HG03565 (cell line): ENCODE data around the gene CAPN13.

Experiments
- ATAC-seq: cut with Tn5 transposase; IDR thresholded peaks from one replicate; pipeline ENCODE4 v1.9.1; 2021; ENCODE audit warnings: mild to moderate bottlenecking, moderate library complexity; ENCODE audit not compliant: unreplicated experiment

Gene CAPN13

GRCh38 chr2:30686000-30686399, 121.2 kb downstream of the CAPN13 start:
- no peak for ATAC-seq

DNA sequence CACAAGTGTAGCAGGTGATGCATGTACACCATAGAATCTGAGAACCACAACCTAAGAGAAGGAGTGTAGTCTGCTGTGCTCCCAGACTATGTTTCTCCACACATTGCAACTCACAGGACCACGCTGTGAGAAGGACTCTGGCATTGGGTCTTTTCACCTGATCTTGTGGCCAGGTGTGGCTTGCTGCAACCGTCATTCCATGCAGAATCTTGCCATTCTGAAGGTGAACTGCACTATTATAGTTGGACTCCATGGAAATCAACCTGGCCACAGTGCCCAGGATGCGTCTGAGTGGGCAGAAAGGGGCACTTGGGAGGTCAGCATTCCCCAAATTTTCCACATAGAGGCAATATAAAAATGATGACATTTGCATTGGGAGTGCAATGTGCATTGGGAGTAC, 122.2 kb downstream of the CAPN13 start:
- no peak for ATAC-seq

- ATAC-seq: no peak
Measured at GRCh38 chr2:30684516-30684915, 122.7 kb downstream of the CAPN13 start.

GRCh38 chr2:30684026-30684425, 123.2 kb downstream of the CAPN13 start:
- ATAC-seq: no peak

DNA sequence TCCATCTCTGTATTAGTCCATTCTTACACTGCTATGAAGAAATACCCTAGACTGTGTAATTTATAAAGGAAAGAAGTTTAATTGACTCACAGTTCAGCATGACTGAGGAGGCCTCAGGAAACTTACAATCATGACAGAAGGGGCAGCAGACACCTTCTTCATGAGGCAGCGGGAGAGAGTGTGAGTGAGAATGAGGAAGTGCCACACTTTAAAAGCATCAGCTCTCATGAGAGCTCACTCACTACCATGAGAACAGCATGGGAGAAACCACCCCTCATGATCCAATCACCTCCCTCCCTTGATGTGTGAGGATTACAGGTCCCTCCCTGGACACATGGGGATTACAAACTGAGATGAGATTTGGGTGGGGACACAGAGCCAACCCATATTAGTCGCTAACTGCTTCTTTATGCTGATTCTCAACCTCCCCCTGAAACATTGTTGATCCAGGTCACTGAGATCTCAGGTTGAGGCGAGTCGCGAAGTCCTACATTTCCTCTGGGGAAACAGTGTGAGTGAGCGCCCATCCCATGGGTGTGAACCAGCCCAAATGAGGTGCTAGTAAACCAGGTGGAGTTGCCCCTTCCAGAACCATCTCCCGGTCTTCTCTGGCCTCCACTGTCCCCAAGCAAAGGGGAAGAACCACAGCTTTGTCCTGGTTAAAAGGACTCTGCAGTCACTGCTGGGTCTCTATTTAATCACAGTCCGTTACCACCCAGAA, 123.8 kb downstream of the CAPN13 start:
- no peak for ATAC-seq

GRCh38 chr2:30681022-30681421, 126.2 kb downstream of the CAPN13 start:
- ATAC-seq: no peak

- no peak for ATAC-seq
Measured at GRCh38 chr2:30680121-30680520, 127.1 kb downstream of the CAPN13 start.

DNA sequence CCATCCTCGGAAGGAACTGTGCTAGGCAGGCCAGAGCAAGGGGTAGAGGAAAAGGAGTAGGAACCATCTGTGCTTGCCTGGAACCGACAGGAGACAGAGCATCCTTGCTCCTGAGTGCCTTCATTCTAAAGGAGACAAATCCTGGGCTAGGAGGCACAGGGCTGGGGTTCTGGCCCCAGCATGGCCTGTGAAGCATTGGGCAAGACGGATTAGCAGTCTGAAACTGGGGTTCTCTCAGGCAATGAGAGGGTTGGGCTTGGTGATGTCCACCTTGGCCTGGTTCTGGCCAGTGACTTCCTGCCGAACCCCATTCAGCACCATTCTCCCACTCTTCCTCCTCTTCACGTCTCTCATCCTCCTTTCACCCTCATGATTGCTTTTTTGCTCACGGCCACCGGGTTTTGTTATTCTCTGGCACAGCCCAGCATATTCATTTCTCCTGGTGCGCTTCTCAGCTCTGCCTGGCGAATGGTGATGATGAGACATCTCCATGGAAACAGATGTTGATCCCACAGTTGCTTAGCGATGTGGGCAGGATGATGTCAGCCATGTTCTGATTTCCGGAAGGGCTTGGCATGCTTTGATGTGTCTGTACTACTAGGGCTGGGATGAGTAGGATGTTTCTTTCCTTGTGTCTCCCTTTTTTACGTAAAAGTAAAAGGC, 127.7 kb downstream of the CAPN13 start:
- no peak for ATAC-seq

DNA sequence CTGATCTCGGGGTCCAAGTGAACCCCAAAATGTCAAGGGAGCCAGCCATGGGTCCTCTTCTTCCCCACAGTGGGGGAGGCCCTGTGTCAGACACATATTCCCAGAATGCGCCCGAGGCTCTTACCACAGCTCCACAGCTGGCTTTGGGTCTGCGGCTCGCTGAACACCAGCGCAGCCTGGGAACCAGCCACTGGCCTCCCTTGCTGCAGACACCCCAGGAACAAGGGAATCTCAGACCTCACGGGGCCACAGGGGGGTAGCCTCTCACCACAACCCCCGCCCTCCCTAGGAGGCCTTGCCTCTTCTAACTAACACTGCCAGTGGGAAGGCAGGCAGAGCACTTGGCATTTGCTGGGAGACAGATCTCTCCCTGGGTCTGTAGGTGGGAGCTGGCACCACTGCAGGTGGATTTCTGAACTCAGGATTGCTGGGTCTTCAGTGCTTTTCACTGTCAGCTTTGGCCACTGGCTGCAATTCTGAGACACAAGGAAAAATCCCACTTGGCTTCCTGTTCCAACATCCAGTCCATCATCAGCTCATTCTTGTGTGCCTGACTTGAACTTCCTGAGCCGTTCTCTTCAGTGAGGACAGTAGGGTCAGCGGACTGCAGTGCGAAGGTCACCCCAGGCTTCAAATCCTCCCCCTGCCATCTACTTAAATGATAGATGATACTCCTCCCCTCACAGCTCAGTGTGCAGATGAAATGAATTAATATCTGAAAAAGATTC, 128.7 kb downstream of the CAPN13 start:
- ATAC-seq: no peak

DNA sequence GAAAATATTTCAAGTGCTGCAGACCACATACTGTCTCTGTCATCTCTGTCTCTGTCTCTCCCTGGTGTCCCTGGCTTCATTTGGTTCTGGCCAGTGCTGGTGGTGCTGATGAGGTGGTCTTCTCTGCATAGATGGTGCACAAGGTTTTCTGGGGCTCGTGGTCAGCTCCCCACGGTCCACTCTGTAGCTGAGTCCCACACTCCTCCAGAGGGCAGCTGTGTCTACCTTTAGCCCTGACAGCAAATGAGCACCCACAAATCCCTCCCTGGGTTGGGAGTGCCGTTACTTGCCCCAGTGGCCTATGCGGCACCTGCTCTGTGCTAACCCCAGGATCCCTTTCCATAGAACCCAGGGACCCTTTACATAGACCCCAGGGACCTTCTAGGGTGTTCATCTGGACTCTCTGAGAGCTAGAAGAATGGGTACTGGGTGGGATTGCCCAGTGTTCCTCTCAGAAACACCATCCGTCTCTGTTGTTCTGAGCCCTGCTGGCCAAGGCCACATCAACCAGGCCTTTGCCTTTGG, 129.3 kb downstream of the CAPN13 start:
- no peak for ATAC-seq

- no peak for ATAC-seq
Measured at GRCh38 chr2:30677231-30677630, 130.0 kb downstream of the CAPN13 start.

DNA sequence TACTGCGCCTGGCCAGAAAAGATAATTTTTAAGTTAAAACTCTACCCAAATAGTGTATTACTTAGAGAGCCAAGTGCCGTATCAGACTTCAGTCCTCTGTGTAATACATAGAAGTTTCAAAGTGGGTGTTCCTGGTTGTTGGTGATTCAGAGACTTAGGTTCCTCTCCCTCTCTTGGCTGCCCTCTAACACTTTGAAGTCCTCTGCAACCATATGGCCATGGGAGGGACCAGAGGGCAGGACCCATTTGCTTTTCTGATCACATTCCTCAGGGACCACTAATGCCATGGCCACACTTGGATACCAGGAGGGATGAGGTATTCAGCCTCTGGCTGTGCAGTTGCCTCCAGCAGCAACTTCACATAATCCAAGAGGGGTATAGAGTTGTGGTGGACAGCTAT, 131.5 kb downstream of the CAPN13 start:
- ATAC-seq: no peak

GRCh38 chr2:30673127-30673526, 134.1 kb downstream of the CAPN13 start:
- ATAC-seq: no peak
